SK-N-SH (cell line): ENCODE results near the gene SLC35A5. TPM values are rescaled to one million over a fixed set of nuclear protein-coding genes. Genes with fewer than 3 reads are reported as not detected.
A peak's percentile ranks its signal among the peaks of the same experiment; 100 is the strongest.

Experiments
- CTCF ChIA-PET: fragments of 300-600, 350-600 bp; formaldehyde crosslinking; extraction: SDS; loops from one replicate; lab custom pipeline; 2021; lab: Yijun Ruan, JAX
- POLR2A ChIA-PET: fragments of 350-600 bp; sonication (Branson Sonifier 250); formaldehyde crosslinking; extraction: SDS; loops from one replicate; lab custom pipeline; 2020; ENCODE audit warnings: antibody characterized with exemption, inconsistent platforms; lab: Yijun Ruan, JAX
- DNase-seq: peaks from one replicate; pipeline ENCODE4 v3.0.0; 2012
- H2AFZ ChIP-seq: fragments of 200-600 bp; sonication (generic); 2 replicates; pipeline ENCODE4 v1.8.1; 2016; ENCODE audit warnings: antibody characterized with exemption, mild to moderate bottlenecking, low read depth
- H3F3A ChIP-seq: fragments of 200-600 bp; sonication (generic); replicated peaks from 2 replicates; pipeline ENCODE3; 2016; ENCODE audit warnings: antibody characterized with exemption, mild to moderate bottlenecking; ENCODE audit not compliant: insufficient read depth
- H3K27ac ChIP-seq, 2 experiments: fragments of 200-500 bp in 1 of 2; fragments of 200-600 bp in 1 of 2; sonication (Bioruptor generic) in 1 of 2; sonication (generic), shearing (Covaris generic) in 1 of 2; 2 replicates each; pipeline versions ENCODE4 v1.5.1 to v1.6.1; 2014 to 2016; ENCODE audit warnings: low read depth in 2 of 2, inconsistent platforms in 1 of 2, low read length in 1 of 2, mild to moderate bottlenecking in 1 of 2, mixed read lengths in 1 of 2
- H3K27me3 ChIP-seq: fragments of 200-600 bp; sonication (generic), shearing (Covaris generic); 2 replicates; pipeline ENCODE4 v1.6.1; 2016; ENCODE audit warnings: mixed run types; ENCODE audit not compliant: insufficient read depth
- H3K36me3 ChIP-seq, 2 experiments: fragments of 200-500 bp in 1 of 2; fragments of 200-600 bp in 1 of 2; sonication (Bioruptor generic) in 1 of 2; sonication (generic) in 1 of 2; replicated peaks in 1 of 2; 2 replicates each; pipeline versions ENCODE3 to v1.5.1; 2014 to 2016; ENCODE audit warnings: low read length in 1 of 2, mild to moderate bottlenecking in 1 of 2; ENCODE audit not compliant: insufficient read depth in 2 of 2, control insufficient read depth in 1 of 2
- H3K4me1 ChIP-seq, 2 experiments: fragments of 200-500 bp in 1 of 2; fragments of 200-600 bp in 1 of 2; sonication (Bioruptor generic) in 1 of 2; sonication (generic), shearing (Covaris generic) in 1 of 2; 2 replicates each; pipeline versions ENCODE4 v1.5.1 to v1.6.1; 2014 to 2016; ENCODE audit warnings: low read depth in 1 of 2, low read length in 1 of 2, mixed run types in 1 of 2; ENCODE audit not compliant: insufficient read depth in 2 of 2, control insufficient read depth in 1 of 2
- H3K4me2 ChIP-seq: fragments of 200-600 bp; sonication (generic), shearing (Covaris generic); 2 replicates; pipeline ENCODE4 v1.6.1; 2017; ENCODE audit warnings: mixed run types
- H3K4me3 ChIP-seq, 2 experiments: fragments of 200-500 bp in 1 of 2; fragments of 200-600 bp in 1 of 2; sonication (Bioruptor generic) in 1 of 2; sonication (generic), shearing (Covaris generic) in 1 of 2; 2 replicates each; pipeline versions ENCODE4 v1.5.1 to v1.8.1; 2014 to 2016; ENCODE audit warnings: low read depth in 2 of 2, inconsistent platforms in 1 of 2, low read length in 1 of 2, mild to moderate bottlenecking in 1 of 2, mixed read lengths in 1 of 2, moderate library complexity in 1 of 2
- H3K79me2 ChIP-seq: fragments of 200-600 bp; sonication (generic); 2 replicates; pipeline ENCODE4 v1.8.1; 2017; ENCODE audit warnings: mild to moderate bottlenecking; ENCODE audit not compliant: insufficient read depth
- H3K9ac ChIP-seq: fragments of 200-600 bp; sonication (generic); 2 replicates; pipeline ENCODE4 v1.6.1; 2017; ENCODE audit warnings: mixed run types
- H3K9me2 ChIP-seq: fragments of 200-600 bp; sonication (generic); 2 replicates; pipeline ENCODE4 v1.6.1; 2017; ENCODE audit warnings: mixed run types
- H3K9me3 ChIP-seq: fragments of 200-600 bp; sonication (generic); 2 replicates; pipeline ENCODE4 v1.6.1; 2017; ENCODE audit warnings: mixed run types, mild to moderate bottlenecking, moderate library complexity
- H4K20me1 ChIP-seq: fragments of 200-600 bp; sonication (generic); 2 replicates; pipeline ENCODE4 v1.6.1; 2017; ENCODE audit warnings: mild to moderate bottlenecking, mixed run types; ENCODE audit not compliant: insufficient read depth
- CTCF ChIP-seq: fragments of 200-600 bp; sonication (generic); IDR thresholded peaks from 2 replicates; pipeline ENCODE4 v1.6.1; 2017; ENCODE audit warnings: antibody characterized with exemption, mild to moderate bottlenecking, moderate library complexity
- ELF1 ChIP-seq: IDR thresholded peaks from 2 replicates; pipeline ENCODE4 v1.4.0; 2012
- FOXJ3 ChIP-seq: sonication (generic); formaldehyde crosslinking; IDR thresholded peaks from 2 replicates; pipeline ENCODE4 v1.5.1; 2020; ENCODE audit warnings: mild to moderate bottlenecking, missing genetic modification reagents
- GATA2 ChIP-seq: sonication (generic); formaldehyde crosslinking; IDR thresholded peaks from 2 replicates; pipeline ENCODE4 v1.5.0; 2020; ENCODE audit warnings: mild to moderate bottlenecking, missing genetic modification reagents
- JUND ChIP-seq: IDR thresholded peaks from 2 replicates; pipeline ENCODE4 v1.4.0; 2012
- MEF2A ChIP-seq: IDR thresholded peaks from 2 replicates; pipeline ENCODE4 v1.4.0; 2012; ENCODE audit warnings: low read depth, borderline replicate concordance
- NFIC ChIP-seq: IDR thresholded peaks from 2 replicates; pipeline ENCODE4 v1.4.0; 2012; ENCODE audit warnings: borderline replicate concordance
- RAD21 ChIP-seq: IDR thresholded peaks from 2 replicates; pipeline ENCODE4 v1.6.1; 2012; ENCODE audit warnings: mild to moderate bottlenecking, low read length
- RCOR1 ChIP-seq: fragments of 150-350 bp; IDR thresholded peaks from 2 replicates; pipeline ENCODE4 v1.6.1; 2017; ENCODE audit warnings: antibody characterized with exemption, low read length
- RFX5 ChIP-seq: IDR thresholded peaks from 2 replicates; pipeline ENCODE4 v1.6.1; 2012; ENCODE audit warnings: mild to moderate bottlenecking, improper control_type of control experiment, low read length
- RXRA ChIP-seq: IDR thresholded peaks from 2 replicates; pipeline ENCODE4 v1.4.0; 2012; ENCODE audit warnings: low read depth, mild to moderate bottlenecking, borderline replicate concordance
- SIN3A ChIP-seq: IDR thresholded peaks from 2 replicates; pipeline ENCODE4 v1.6.1; 2012; ENCODE audit warnings: low read depth, mild to moderate bottlenecking, low read length, moderate library complexity, borderline replicate concordance
- SMC3 ChIP-seq: IDR thresholded peaks from 2 replicates; pipeline ENCODE4 v1.6.1; 2012; ENCODE audit warnings: low read depth, low read length, improper control_type of control experiment
- TCF12 ChIP-seq: IDR thresholded peaks from 2 replicates; pipeline ENCODE4 v1.4.0; 2012
- WGBS: methylation state at CpG from one replicate; pipeline ENCODE4 v1.1.6; 2017; ENCODE audit warnings: low lambda C conversion rate; 5-methylcytosine and 5-hydroxymethylcytosine counted together
- polyA plus RNA-seq, 3 experiments: library from polyadenylated mRNA; depleted of rRNA; stranded (reverse); fragments of >200 nt; gene quantifications; 2 replicates each; pipeline ENCODE4 v1.2.3, GENCODE V29; 2012
- TF ChIP-seq, protein P1 (sequence below): IDR thresholded peaks from 2 replicates; pipeline ENCODE4 v1.6.1; 2012; ENCODE audit warnings: mild to moderate bottlenecking, low read depth, low read length, moderate library complexity
- TF ChIP-seq, protein P2 (sequence below): IDR thresholded peaks from 2 replicates; pipeline ENCODE4 v1.4.0; 2012; ENCODE audit warnings: low read depth, borderline replicate concordance

The SLC35A5 gene
- polyA plus RNA-seq, 1 of the 3 experiments (the other 2 are of a cell fraction) = 16.0 TPM

- TF ChIP-seq RFX5 (no peak), GATA2 (CRISPR knock-in tag) (no peak), SMC3 (no peak), NFIC (no peak), RCOR1 (no peak), FOXJ3 (no peak), TCF12 (no peak), SIN3A (no peak), RXRA (no peak)
- TF ChIP-seq, protein P1, sequence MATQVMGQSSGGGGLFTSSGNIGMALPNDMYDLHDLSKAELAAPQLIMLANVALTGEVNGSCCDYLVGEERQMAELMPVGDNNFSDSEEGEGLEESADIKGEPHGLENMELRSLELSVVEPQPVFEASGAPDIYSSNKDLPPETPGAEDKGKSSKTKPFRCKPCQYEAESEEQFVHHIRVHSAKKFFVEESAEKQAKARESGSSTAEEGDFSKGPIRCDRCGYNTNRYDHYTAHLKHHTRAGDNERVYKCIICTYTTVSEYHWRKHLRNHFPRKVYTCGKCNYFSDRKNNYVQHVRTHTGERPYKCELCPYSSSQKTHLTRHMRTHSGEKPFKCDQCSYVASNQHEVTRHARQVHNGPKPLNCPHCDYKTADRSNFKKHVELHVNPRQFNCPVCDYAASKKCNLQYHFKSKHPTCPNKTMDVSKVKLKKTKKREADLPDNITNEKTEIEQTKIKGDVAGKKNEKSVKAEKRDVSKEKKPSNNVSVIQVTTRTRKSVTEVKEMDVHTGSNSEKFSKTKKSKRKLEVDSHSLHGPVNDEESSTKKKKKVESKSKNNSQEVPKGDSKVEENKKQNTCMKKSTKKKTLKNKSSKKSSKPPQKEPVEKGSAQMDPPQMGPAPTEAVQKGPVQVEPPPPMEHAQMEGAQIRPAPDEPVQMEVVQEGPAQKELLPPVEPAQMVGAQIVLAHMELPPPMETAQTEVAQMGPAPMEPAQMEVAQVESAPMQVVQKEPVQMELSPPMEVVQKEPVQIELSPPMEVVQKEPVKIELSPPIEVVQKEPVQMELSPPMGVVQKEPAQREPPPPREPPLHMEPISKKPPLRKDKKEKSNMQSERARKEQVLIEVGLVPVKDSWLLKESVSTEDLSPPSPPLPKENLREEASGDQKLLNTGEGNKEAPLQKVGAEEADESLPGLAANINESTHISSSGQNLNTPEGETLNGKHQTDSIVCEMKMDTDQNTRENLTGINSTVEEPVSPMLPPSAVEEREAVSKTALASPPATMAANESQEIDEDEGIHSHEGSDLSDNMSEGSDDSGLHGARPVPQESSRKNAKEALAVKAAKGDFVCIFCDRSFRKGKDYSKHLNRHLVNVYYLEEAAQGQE = no peak
- TF ChIP-seq, all 33 proteins: peak for 0
- no peak overlapping the region for H3K4me2 ChIP-seq
- no peak overlapping the region for H3K27ac ChIP-seq
- H3K36me3 ChIP-seq = peaks cover 80 to 84% of the 10 kb centered on the region in 2 experiments
- H3K27me3 ChIP-seq = no peaks in the 10 kb centered on the region
- 99% methylated on average over 5 of the region's 5 CpGs for WGBS
- peaks cover 30% of the 10 kb centered on the region for H3F3A ChIP-seq
- no peaks in the 10 kb centered on the region for H3K9me2 ChIP-seq
- CTCF ChIA-PET = interaction anchor here (0.7 to 2.0 kb wide), 5 partner anchors 30 to 367 kb away, joined by 3 to 7 read pairs (median 3); no protein-coding TSS in a partner anchor
- peaks cover 0 to 6% of the 10 kb centered on the region in 2 experiments; a peak in 1 of 4 replicates for H3K4me1 ChIP-seq
- DNase-seq = no peak
- H3K9me3 ChIP-seq = no peaks in the 10 kb centered on the region
- POLR2A ChIA-PET = no interaction called here
- no peak overlapping the region for H3K9ac ChIP-seq
- H2AFZ ChIP-seq = no peak overlapping the region
- H4K20me1 ChIP-seq = no peaks in the 10 kb centered on the region
- H3K4me3 ChIP-seq = no peak overlapping the region
- no peaks in the 10 kb centered on the region for H3K79me2 ChIP-seq
Observed at GRCh38 chr3:112611752-112612515, 50.1 kb downstream of the SLC35A5 start.

- H3K9me3 ChIP-seq = no peaks in the 10 kb centered on the region
- DNase-seq = no peak
- no peak overlapping the region for H3K9ac ChIP-seq
- ChIA-PET CTCF (interaction anchor here (1.5 kb wide), 1 partner anchor 34 kb away, joined by 5 read pairs; no protein-coding TSS in a partner anchor), POLR2A (no interaction called here)
- 81% methylated on average over 7 of the region's 7 CpGs for WGBS
- H3K4me2 ChIP-seq = no peak overlapping the region
- peaks cover 77 to 87% of the 10 kb centered on the region in 2 experiments for H3K36me3 ChIP-seq
- peaks cover 15% of the 10 kb centered on the region for H3F3A ChIP-seq
- no peaks in the 10 kb centered on the region for H3K27me3 ChIP-seq
- no peaks in the 10 kb centered on the region for H4K20me1 ChIP-seq
- peaks cover 8% of the 10 kb centered on the region for H3K79me2 ChIP-seq
- H3K9me2 ChIP-seq = no peaks in the 10 kb centered on the region
- H3K4me3 ChIP-seq = no peak overlapping the region
- TF ChIP-seq CTCF (no peak), JUND (no peak), MEF2A (no peak), RXRA (no peak), FOXJ3 (no peak), RCOR1 (no peak), RAD21 (no peak), ELF1 (no peak)
- TF ChIP-seq, protein P2, sequence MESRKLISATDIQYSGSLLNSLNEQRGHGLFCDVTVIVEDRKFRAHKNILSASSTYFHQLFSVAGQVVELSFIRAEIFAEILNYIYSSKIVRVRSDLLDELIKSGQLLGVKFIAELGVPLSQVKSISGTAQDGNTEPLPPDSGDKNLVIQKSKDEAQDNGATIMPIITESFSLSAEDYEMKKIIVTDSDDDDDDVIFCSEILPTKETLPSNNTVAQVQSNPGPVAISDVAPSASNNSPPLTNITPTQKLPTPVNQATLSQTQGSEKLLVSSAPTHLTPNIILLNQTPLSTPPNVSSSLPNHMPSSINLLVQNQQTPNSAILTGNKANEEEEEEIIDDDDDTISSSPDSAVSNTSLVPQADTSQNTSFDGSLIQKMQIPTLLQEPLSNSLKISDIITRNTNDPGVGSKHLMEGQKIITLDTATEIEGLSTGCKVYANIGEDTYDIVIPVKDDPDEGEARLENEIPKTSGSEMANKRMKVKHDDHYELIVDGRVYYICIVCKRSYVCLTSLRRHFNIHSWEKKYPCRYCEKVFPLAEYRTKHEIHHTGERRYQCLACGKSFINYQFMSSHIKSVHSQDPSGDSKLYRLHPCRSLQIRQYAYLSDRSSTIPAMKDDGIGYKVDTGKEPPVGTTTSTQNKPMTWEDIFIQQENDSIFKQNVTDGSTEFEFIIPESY = no peak
- TF ChIP-seq, all 33 proteins: peak for 0
- H3K4me1 ChIP-seq = peaks cover 0 to 11% of the 10 kb centered on the region in 2 experiments; a peak in 1 of 4 replicates
- H2AFZ ChIP-seq = no peak overlapping the region
- peak overlapping the region in 1 of 2 experiments; percentile 30; a peak in 1 of 4 replicates for H3K27ac ChIP-seq
Observed at GRCh38 chr3:112615989-112616731, 54.3 kb downstream of the SLC35A5 start.
